Measurements from ENCODE around the gene AKT1. TPM values are rescaled to one million over a fixed set of nuclear protein-coding genes. Genes with fewer than 3 reads are reported as not detected.

The AKT1 gene
- total and polyA plus RNA-seq, 2 of the 13 experiments (the other 11 are each of a cell fraction or from before 2014, with no cell fraction given), result 96.2 to 116 TPM

DNA sequence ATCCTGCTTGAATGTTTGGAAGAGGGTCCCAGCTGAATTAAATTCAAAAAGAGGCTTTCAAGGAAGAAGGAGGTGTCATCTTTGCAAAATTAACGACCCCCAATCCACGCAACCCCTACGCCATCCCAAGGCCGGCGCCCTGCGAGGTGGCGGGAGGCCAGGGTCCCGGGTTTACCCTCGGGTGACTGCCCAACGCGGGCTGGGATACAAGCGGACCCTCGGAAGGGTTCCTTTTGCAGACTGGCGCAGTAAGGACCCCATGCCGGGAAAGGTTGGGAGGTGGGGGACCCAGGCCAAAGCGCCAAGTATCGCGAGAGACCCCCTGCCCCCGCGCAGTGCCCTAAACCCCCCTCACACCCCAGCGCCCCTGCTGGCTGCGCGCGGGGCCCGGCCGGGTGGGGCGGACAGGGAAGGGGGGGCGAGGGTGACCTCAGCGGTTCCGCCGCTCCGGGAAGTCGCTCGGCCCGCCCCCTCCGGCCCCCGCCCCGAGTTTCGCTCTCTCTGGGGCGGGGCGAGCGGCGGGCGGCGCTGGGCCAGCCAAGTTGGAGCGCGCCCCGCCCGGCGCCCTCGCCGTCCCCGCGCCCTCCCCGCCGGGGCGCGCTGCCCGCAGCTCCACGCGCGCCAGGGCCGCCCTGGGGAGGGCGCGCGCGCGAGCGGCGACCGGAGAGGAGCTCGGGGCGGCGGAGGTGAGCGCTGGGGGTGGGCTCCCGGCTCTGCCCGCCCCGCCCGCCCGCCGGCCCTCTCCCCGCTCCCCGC, 4.6 kb upstream of the AKT1 start (continued):
- TF ChIP-seq KLF15 (CRISPR knock-in tag; IDR thresholded peaks at IDR 0.05; ENCODE audit: borderline replicate concordance) (no peak), ZNF557 (CRISPR knock-in tag; IDR thresholded peaks at IDR 0.05) (no peak), NAIF1 (CRISPR knock-in tag; IDR thresholded peaks at IDR 0.05; ENCODE audit: borderline replicate concordance) (no peak), NCOA1 (CRISPR knock-in tag; IDR thresholded peaks at IDR 0.05) (no peak), MAZ (IDR thresholded peaks at IDR 0.05; ENCODE audit: borderline replicate concordance, low read depth, low read length) (peak; percentile 96), MAZ (CRISPR knock-in tag; IDR thresholded peaks at IDR 0.05; ENCODE audit: low read depth) (no peak), ZNF3 (CRISPR knock-in tag; IDR thresholded peaks at IDR 0.05) (no peak), RFX3 (CRISPR knock-in tag; IDR thresholded peaks at IDR 0.05) (no peak), ZNF598 (CRISPR knock-in tag; IDR thresholded peaks at IDR 0.05; ENCODE audit: borderline replicate concordance) (no peak), CEBPG (CRISPR knock-in tag; IDR thresholded peaks at IDR 0.05) (no peak), ASH2L (IDR thresholded peaks at IDR 0.05; ENCODE audit: insufficient read length, low read depth, low read length) (peak; percentile 16), IRX3 (CRISPR knock-in tag; IDR thresholded peaks at IDR 0.05; ENCODE audit: borderline replicate concordance, low read depth) (no peak), SRY (CRISPR knock-in tag; IDR thresholded peaks at IDR 0.05) (0 out of 2 replicates have a peak, but pooled peaks have one; percentile 39), ZNF878 (CRISPR knock-in tag; IDR thresholded peaks at IDR 0.05) (no peak), GATAD1 (CRISPR knock-in tag; IDR thresholded peaks at IDR 0.05) (peak; percentile 50; the same call in 1 of the 2 replicates), ZNF180 (CRISPR knock-in tag; IDR thresholded peaks at IDR 0.05; ENCODE audit: borderline replicate concordance, low read depth) (no peak)
- TF ChIP-seq, protein P1, sequence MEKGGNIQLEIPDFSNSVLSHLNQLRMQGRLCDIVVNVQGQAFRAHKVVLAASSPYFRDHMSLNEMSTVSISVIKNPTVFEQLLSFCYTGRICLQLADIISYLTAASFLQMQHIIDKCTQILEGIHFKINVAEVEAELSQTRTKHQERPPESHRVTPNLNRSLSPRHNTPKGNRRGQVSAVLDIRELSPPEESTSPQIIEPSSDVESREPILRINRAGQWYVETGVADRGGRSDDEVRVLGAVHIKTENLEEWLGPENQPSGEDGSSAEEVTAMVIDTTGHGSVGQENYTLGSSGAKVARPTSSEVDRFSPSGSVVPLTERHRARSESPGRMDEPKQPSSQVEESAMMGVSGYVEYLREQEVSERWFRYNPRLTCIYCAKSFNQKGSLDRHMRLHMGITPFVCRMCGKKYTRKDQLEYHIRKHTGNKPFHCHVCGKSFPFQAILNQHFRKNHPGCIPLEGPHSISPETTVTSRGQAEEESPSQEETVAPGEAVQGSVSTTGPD (CRISPR knock-in tag; IDR thresholded peaks at IDR 0.05), result no peak
- TF ChIP-seq, protein P2, sequence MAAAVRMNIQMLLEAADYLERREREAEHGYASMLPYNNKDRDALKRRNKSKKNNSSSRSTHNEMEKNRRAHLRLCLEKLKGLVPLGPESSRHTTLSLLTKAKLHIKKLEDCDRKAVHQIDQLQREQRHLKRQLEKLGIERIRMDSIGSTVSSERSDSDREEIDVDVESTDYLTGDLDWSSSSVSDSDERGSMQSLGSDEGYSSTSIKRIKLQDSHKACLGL (CRISPR knock-in tag; IDR thresholded peaks at IDR 0.05), result no peak
- TF ChIP-seq, protein P3, sequence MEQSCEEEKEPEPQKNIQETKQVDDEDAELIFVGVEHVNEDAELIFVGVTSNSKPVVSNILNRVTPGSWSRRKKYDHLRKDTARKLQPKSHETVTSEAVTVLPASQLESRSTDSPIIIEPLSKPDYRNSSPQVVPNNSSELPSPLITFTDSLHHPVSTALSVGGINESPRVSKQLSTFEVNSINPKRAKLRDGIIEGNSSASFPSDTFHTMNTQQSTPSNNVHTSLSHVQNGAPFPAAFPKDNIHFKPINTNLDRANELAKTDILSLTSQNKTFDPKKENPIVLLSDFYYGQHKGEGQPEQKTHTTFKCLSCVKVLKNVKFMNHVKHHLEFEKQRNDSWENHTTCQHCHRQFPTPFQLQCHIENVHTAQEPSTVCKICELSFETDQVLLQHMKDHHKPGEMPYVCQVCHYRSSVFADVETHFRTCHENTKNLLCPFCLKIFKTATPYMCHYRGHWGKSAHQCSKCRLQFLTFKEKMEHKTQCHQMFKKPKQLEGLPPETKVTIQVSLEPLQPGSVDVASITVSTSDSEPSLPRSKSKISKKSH (CRISPR knock-in tag; IDR thresholded peaks at IDR 0.05; ENCODE audit: borderline replicate concordance), result no peak
- TF ChIP-seq, protein P4, sequence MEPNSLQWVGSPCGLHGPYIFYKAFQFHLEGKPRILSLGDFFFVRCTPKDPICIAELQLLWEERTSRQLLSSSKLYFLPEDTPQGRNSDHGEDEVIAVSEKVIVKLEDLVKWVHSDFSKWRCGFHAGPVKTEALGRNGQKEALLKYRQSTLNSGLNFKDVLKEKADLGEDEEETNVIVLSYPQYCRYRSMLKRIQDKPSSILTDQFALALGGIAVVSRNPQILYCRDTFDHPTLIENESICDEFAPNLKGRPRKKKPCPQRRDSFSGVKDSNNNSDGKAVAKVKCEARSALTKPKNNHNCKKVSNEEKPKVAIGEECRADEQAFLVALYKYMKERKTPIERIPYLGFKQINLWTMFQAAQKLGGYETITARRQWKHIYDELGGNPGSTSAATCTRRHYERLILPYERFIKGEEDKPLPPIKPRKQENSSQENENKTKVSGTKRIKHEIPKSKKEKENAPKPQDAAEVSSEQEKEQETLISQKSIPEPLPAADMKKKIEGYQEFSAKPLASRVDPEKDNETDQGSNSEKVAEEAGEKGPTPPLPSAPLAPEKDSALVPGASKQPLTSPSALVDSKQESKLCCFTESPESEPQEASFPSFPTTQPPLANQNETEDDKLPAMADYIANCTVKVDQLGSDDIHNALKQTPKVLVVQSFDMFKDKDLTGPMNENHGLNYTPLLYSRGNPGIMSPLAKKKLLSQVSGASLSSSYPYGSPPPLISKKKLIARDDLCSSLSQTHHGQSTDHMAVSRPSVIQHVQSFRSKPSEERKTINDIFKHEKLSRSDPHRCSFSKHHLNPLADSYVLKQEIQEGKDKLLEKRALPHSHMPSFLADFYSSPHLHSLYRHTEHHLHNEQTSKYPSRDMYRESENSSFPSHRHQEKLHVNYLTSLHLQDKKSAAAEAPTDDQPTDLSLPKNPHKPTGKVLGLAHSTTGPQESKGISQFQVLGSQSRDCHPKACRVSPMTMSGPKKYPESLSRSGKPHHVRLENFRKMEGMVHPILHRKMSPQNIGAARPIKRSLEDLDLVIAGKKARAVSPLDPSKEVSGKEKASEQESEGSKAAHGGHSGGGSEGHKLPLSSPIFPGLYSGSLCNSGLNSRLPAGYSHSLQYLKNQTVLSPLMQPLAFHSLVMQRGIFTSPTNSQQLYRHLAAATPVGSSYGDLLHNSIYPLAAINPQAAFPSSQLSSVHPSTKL (CRISPR knock-in tag; IDR thresholded peaks at IDR 0.05), result 0 out of 2 replicates have a peak, but pooled peaks have one; percentile 18
- TF ChIP-seq, protein P5, sequence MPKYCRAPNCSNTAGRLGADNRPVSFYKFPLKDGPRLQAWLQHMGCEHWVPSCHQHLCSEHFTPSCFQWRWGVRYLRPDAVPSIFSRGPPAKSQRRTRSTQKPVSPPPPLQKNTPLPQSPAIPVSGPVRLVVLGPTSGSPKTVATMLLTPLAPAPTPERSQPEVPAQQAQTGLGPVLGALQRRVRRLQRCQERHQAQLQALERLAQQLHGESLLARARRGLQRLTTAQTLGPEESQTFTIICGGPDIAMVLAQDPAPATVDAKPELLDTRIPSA (CRISPR knock-in tag; IDR thresholded peaks at IDR 0.05; ENCODE audit: borderline replicate concordance), result no peak
